Bone marrow (tissue), 2 donors: ENCODE data around the gene RAPGEF3.

Source experiments
- DNase-seq, 2 donors: peaks; one replicate each; lab custom pipeline; 2025; lab: John Stamatoyannopoulos, UW

Gene RAPGEF3

GRCh38 chr12:47718531-47718930 lies 40.1 kb downstream of the RAPGEF3 start:
- no peak for DNase-seq

- peak in 1 of 2 donors; percentile 94 for DNase-seq
Observed at GRCh38 chr12:47717443-47718193, 41.1 kb downstream of the RAPGEF3 start.

GRCh38 chr12:47717046-47717442 lies 41.6 kb downstream of the RAPGEF3 start:
- no peak for DNase-seq

- DNase-seq: no peak
Observed at GRCh38 chr12:47715877-47716548, 42.7 kb downstream of the RAPGEF3 start.

GRCh38 chr12:47715393-47715876 lies 43.2 kb downstream of the RAPGEF3 start:
- peak; percentile 30 to 80 for DNase-seq

GRCh38 chr12:47714826-47715386 lies 43.8 kb downstream of the RAPGEF3 start:
- DNase-seq: no peak

- DNase-seq: no peak
Observed at GRCh38 chr12:47712171-47712570, 46.5 kb downstream of the RAPGEF3 start.

- DNase-seq: no peak
Observed at GRCh38 chr12:47711448-47711847, 47.2 kb downstream of the RAPGEF3 start.

GRCh38 chr12:47710278-47710677 lies 48.4 kb downstream of the RAPGEF3 start:
- DNase-seq: no peak

- DNase-seq: peak in 1 of 2 donors; percentile 83
Observed at GRCh38 chr12:47709671-47710070, 49.0 kb downstream of the RAPGEF3 start.

GRCh38 chr12:47709237-47709636 lies 49.4 kb downstream of the RAPGEF3 start:
- DNase-seq: no peak

- DNase-seq: no peak
Observed at GRCh38 chr12:47707905-47708543, 50.7 kb downstream of the RAPGEF3 start.

GRCh38 chr12:47707355-47707754 lies 51.3 kb downstream of the RAPGEF3 start:
- DNase-seq: no peak

GRCh38 chr12:47705566-47706425 lies 52.9 kb downstream of the RAPGEF3 start, which contains the start of gene RPAP3:
Gene RPAP3 (minus strand): TSS chr12:47706030. CDS start chr12:47702840, 3,190 bp downstream.
- peak; percentile 85 to 91 for DNase-seq

- no peak for DNase-seq
Observed at GRCh38 chr12:47705229-47705565, 53.5 kb downstream of the RAPGEF3 start.

- no peak for DNase-seq
Observed at GRCh38 chr12:47704719-47705118, 54.0 kb downstream of the RAPGEF3 start.

GRCh38 chr12:47700263-47700662 lies 58.4 kb downstream of the RAPGEF3 start:
- no peak for DNase-seq

GRCh38 chr12:47698631-47699030 lies 60.0 kb downstream of the RAPGEF3 start:
- DNase-seq: no peak

- peak in 1 of 2 donors; percentile 2 for DNase-seq
Observed at GRCh38 chr12:47698055-47698454, 60.6 kb downstream of the RAPGEF3 start.

- no peak for DNase-seq
Observed at GRCh38 chr12:47689215-47689614, 69.5 kb downstream of the RAPGEF3 start.

- no peak for DNase-seq
Observed at GRCh38 chr12:47687636-47688035, 71.0 kb downstream of the RAPGEF3 start.
